Endothelial cell of umbilical vein (primary cell): ENCODE results near the gene METRN. TPM values are rescaled to one million over a fixed set of nuclear protein-coding genes. Genes with fewer than 3 reads are reported as not detected.

Experiments
- BruUV-seq: library from RNA; stranded (reverse); fragments of 400-500 nt; replicated peaks from 2 replicates; lab custom pipeline; 2021; lab: Mats Ljungman, UMichigan
- CTCF ChIA-PET: fragments of 300-600, 350-600 bp; sonication (Branson Sonifier 250); formaldehyde crosslinking; loops from one replicate; lab custom pipeline; 2021; ENCODE audit warnings: antibody characterized with exemption, inconsistent platforms; lab: Charles Lee
- POLR2A ChIA-PET: fragments of 300-600, 350-600 bp; sonication (Branson Sonifier 250); formaldehyde crosslinking; loops from one replicate; lab custom pipeline; 2021; ENCODE audit warnings: antibody characterized with exemption, inconsistent platforms; lab: Charles Lee
- DNase-seq: peaks from one replicate; pipeline ENCODE4 v3.0.0-alpha.2; 2011; ENCODE audit warnings: low read depth, low spot score
- FAIRE-seq: peaks from 2 replicates; lab custom pipeline; 2011; peaks lifted over from hg19 to GRCh38; lab: Jason Lieb, UNC
- H2AFZ ChIP-seq: 2 replicates; pipeline ENCODE4 v1.6.0; 2012; ENCODE audit warnings: low read depth, low read length, control low read depth, inconsistent platforms
- H3K27ac ChIP-seq: 2 replicates; pipeline ENCODE4 v1.5.1; 2011; ENCODE audit warnings: low read depth, mild to moderate bottlenecking, control low read depth, low read length, moderate library complexity; ENCODE audit not compliant: insufficient read depth
- H3K27me3 ChIP-seq, 2 experiments: 2 replicates each; pipeline versions ENCODE4 v1.6.0 to v1.6.1; 2011; ENCODE audit warnings: low read length in 2 of 2, mixed read lengths in 1 of 2; ENCODE audit not compliant: control insufficient read depth in 2 of 2, insufficient read depth in 2 of 2
- H3K36me3 ChIP-seq, 2 experiments: 2 replicates in 1 of 2; 3 replicates in 1 of 2; pipeline ENCODE4 v1.5.1; 2011; ENCODE audit warnings: low read length in 2 of 2, mild to moderate bottlenecking in 1 of 2, moderate library complexity in 1 of 2; ENCODE audit not compliant: control insufficient read depth in 2 of 2, insufficient read depth in 2 of 2; ENCODE audit errors: extremely low read depth in 1 of 2
- H3K4me1 ChIP-seq: 3 replicates; pipeline ENCODE4 v1.5.1; 2011; ENCODE audit warnings: mild to moderate bottlenecking, low read length; ENCODE audit not compliant: control insufficient read depth, insufficient read depth; ENCODE audit errors: extremely low read depth
- H3K4me2 ChIP-seq: 2 replicates; pipeline ENCODE4 v1.6.1; 2011; ENCODE audit warnings: low read length, control low read depth, mixed read lengths; ENCODE audit not compliant: insufficient read depth
- H3K4me3 ChIP-seq, 3 experiments: fragments of 200-600 bp in 1 of 3; sonication (generic), shearing (Covaris generic) in 1 of 3; replicated peaks in 1 of 3; 2 replicates each; pipeline ENCODE4 v1.5.1; 2011 to 2016; ENCODE audit warnings: control low read depth in 3 of 3, low read length in 3 of 3, mild to moderate bottlenecking in 2 of 3, inconsistent platforms in 1 of 3, low read depth in 1 of 3, moderate library complexity in 1 of 3; ENCODE audit not compliant: insufficient read depth in 1 of 3
- H3K79me2 ChIP-seq: 2 replicates; pipeline ENCODE4 v1.6.0; 2012; ENCODE audit warnings: low read length, inconsistent platforms; ENCODE audit not compliant: control insufficient read depth, insufficient read depth
- H3K9ac ChIP-seq: replicated peaks from 2 replicates; pipeline ENCODE3; 2011; ENCODE audit warnings: low read length, control low read depth; ENCODE audit not compliant: insufficient read depth; ENCODE audit errors: extremely low read depth
- H3K9me1 ChIP-seq: replicated peaks from 3 replicates; pipeline ENCODE4 v1.6.0; 2011; ENCODE audit warnings: mild to moderate bottlenecking, low read length; ENCODE audit not compliant: control insufficient read depth, insufficient read depth; ENCODE audit errors: extremely low read depth
- H3K9me3 ChIP-seq: replicated peaks from 2 replicates; pipeline ENCODE4 v1.5.1; 2012; ENCODE audit warnings: low read length, inconsistent platforms; ENCODE audit not compliant: control insufficient read depth, insufficient read depth
- H4K20me1 ChIP-seq: replicated peaks from 2 replicates; pipeline ENCODE3; 2011; ENCODE audit warnings: mild to moderate bottlenecking, low read length; ENCODE audit not compliant: control insufficient read depth, insufficient read depth; ENCODE audit errors: extremely low read depth
- CTCF ChIP-seq, 2 donors: IDR thresholded peaks; 1 replicate in 1 of 2; 2 replicates in 1 of 2; pipeline ENCODE4 v1.5.1; 2011; ENCODE audit warnings: low read length in 2 of 2, mild to moderate bottlenecking in 2 of 2, moderate library complexity in 2 of 2, control low read depth in 1 of 2, inconsistent platforms in 1 of 2, low read depth in 1 of 2; ENCODE audit not compliant: insufficient read depth in 1 of 2; ENCODE audit errors: extremely low read depth in 1 of 2
- EZH2 ChIP-seq: IDR thresholded peaks from 2 replicates; pipeline ENCODE4 v1.6.1; 2012; ENCODE audit warnings: borderline replicate concordance, low read depth, mild to moderate bottlenecking, moderate library complexity, low read length, inconsistent platforms; ENCODE audit not compliant: severe bottlenecking
- FOS ChIP-seq: IDR thresholded peaks from 2 replicates; pipeline ENCODE4 v1.6.1; 2011; ENCODE audit warnings: mild to moderate bottlenecking, low read length, moderate library complexity, borderline replicate concordance; ENCODE audit not compliant: insufficient read depth
- GATA2 ChIP-seq: IDR thresholded peaks from 2 replicates; pipeline ENCODE4 v1.7.0; 2011; ENCODE audit warnings: low read depth, mild to moderate bottlenecking, moderate library complexity, mixed read lengths, low read length; ENCODE audit not compliant: insufficient read length, insufficient read depth
- MAX ChIP-seq: IDR thresholded peaks from 2 replicates; pipeline ENCODE4 v1.6.1; 2011; ENCODE audit not compliant: insufficient read depth, insufficient read length
- MYC ChIP-seq: IDR thresholded peaks from one replicate; pipeline ENCODE4 v1.6.1; 2011; ENCODE audit warnings: mild to moderate bottlenecking, low read depth, low read length
- POLR2A ChIP-seq: IDR thresholded peaks from 2 replicates; pipeline ENCODE4 v1.6.1; 2012; ENCODE audit warnings: low read depth, mild to moderate bottlenecking, control low read depth, low read length
- POLR2AphosphoS5 ChIP-seq: IDR thresholded peaks from 2 replicates; pipeline ENCODE4 v1.6.1; 2012; ENCODE audit warnings: low read depth, mild to moderate bottlenecking, control low read depth, low read length, moderate library complexity; ENCODE audit not compliant: insufficient read depth
- dilution Hi-C: fragments of 300-500 bp; cut with MboI; formaldehyde crosslinking; loops from one replicate; pipeline ENCODE4 v1.15.0; 2019; ENCODE audit warnings: low sequenced_read_pairs; ENCODE audit not compliant: extremely low pct_ligation_motif_present
- intact Hi-C: fragments of 100-400 bp; cut with micrococcal nuclease; formaldehyde crosslinking; loops from one replicate; pipeline ENCODE4 v1.10.0; 2022
- polyA plus RNA-seq, 4 experiments: library from polyadenylated mRNA; depleted of rRNA in 3 of 4; stranded (reverse) in 3 of 4; unstranded in 1 of 4; fragments of >200 nt; gene quantifications; 2 replicates each; pipeline versions ENCODE4 v1.2.1 to v1.2.3, GENCODE V29; 2011 to 2012; ENCODE audit warnings: missing spikeins in 1 of 4
- total RNA-seq: library from RNA; stranded (reverse); gene quantifications from 2 replicates; pipeline ENCODE4 v1.2.3, GENCODE V29; 2021

METRN gene
- total and polyA plus RNA-seq, 2 donors (not counting 3 experiments of a cell fraction or from before 2014, with no cell fraction given), result 10.0 to 16.1 TPM

- FAIRE-seq, result no peak
- Histone ChIP-seq H3K79me2 (peaks cover 12% of the 10 kb centered on the region), H3K9ac (no peak overlapping the region), H3K27ac (no peak overlapping the region), H4K20me1 (no peaks in the 10 kb centered on the region), H3K4me1 (peaks cover 11% of the 10 kb centered on the region), H3K9me3 (no peaks in the 10 kb centered on the region), H3K27me3 (peaks cover 0 to 3% of the 10 kb centered on the region in 2 experiments), H3K4me3 (no peak overlapping the region), H3K4me2 (no peak overlapping the region), H3K36me3 (peaks cover 2 to 15% of the 10 kb centered on the region in 2 experiments), H2AFZ (no peak overlapping the region), H3K9me1 (no peaks in the 10 kb centered on the region)
- no TSS peak for BruUV-seq
- POLR2A ChIA-PET, result no interaction called here
- TF ChIP-seq POLR2AphosphoS5 (no peak), EZH2 (no peak), MYC (no peak), FOS (no peak), POLR2A (no peak), MAX (no peak), GATA2 (no peak), CTCF (IDR thresholded peaks at IDR 0.05; ENCODE audit: extremely low read depth in 1 of 2, insufficient read depth in 1 of 2, low read depth in 1 of 2, low read length in 2 of 2) (no peak)
- CTCF ChIA-PET, result interaction anchor here (0.7 to 1.3 kb wide), 2 partner anchors 8 to 295 kb away, joined by 3 to 4 read pairs; no protein-coding TSS in a partner anchor
- dilution Hi-C loops (no loop called here), intact Hi-C loops (no loop called here)
- DNase-seq, result no peak
Observed at GRCh38 chr16:687499-687898, 27.4 kb upstream of the METRN start.
